Measurements from ENCODE around the gene CDC14B. TPM values are rescaled to one million over a fixed set of nuclear protein-coding genes. Genes with fewer than 3 reads are reported as not detected.

Gene CDC14B
- total RNA-seq, 1 donor, result 26.8 TPM

GRCh38 chr9:96480736-96481135 lies 138.9 kb downstream of the CDC14B start:
- TF ChIP-seq CTCF (IDR thresholded peaks at IDR 0.05; ENCODE audit: insufficient read depth, low read depth, low read length), result no peak
- no peak overlapping the region for H3K4me3 ChIP-seq (ENCODE audit: low read depth, low read length)
- DNase-seq (ENCODE audit: low read depth), result no peak

GRCh38 chr9:96478829-96479371 lies 140.7 kb downstream of the CDC14B start:
- TF ChIP-seq CTCF (IDR thresholded peaks at IDR 0.05; ENCODE audit: insufficient read depth, low read depth, low read length), result no peak
- peak; percentile 34 for DNase-seq (ENCODE audit: low read depth)

GRCh38 chr9:96476591-96476990 lies 143.1 kb downstream of the CDC14B start:
- no peak overlapping the region for H3K4me3 ChIP-seq (ENCODE audit: low read depth, low read length)
- TF ChIP-seq CTCF (IDR thresholded peaks at IDR 0.05; ENCODE audit: insufficient read depth, low read depth, low read length), result no peak
- no peak for DNase-seq (ENCODE audit: low read depth)

More at GRCh38 chr9:96478829-96479371, 140.7 kb downstream of the CDC14B start:
- H3K4me3 ChIP-seq (ENCODE audit: low read depth, low read length), result no peak overlapping the region

GRCh38 chr9:96476013-96476412 lies 143.6 kb downstream of the CDC14B start:
- no peak for TF ChIP-seq CTCF (IDR thresholded peaks at IDR 0.05; ENCODE audit: insufficient read depth, low read depth, low read length)
- DNase-seq (ENCODE audit: low read depth), result no peak

GRCh38 chr9:96467784-96468183 lies 151.9 kb downstream of the CDC14B start:
- no peak overlapping the region for H3K4me3 ChIP-seq (ENCODE audit: low read depth, low read length)
- TF ChIP-seq CTCF (IDR thresholded peaks at IDR 0.05; ENCODE audit: insufficient read depth, low read depth, low read length), result no peak
- DNase-seq (ENCODE audit: low read depth), result no peak

More at GRCh38 chr9:96476013-96476412, 143.6 kb downstream of the CDC14B start:
- H3K4me3 ChIP-seq (ENCODE audit: low read depth, low read length), result no peak overlapping the region

GRCh38 chr9:96464426-96464825 lies 155.2 kb downstream of the CDC14B start:
- TF ChIP-seq CTCF (IDR thresholded peaks at IDR 0.05; ENCODE audit: insufficient read depth, low read depth, low read length), result no peak
- H3K4me3 ChIP-seq (ENCODE audit: low read depth, low read length), result no peak overlapping the region
- no peak for DNase-seq (ENCODE audit: low read depth)

GRCh38 chr9:96462541-96462940 lies 157.1 kb downstream of the CDC14B start:
- H3K4me3 ChIP-seq (ENCODE audit: low read depth, low read length), result no peak overlapping the region
- no peak for TF ChIP-seq CTCF (IDR thresholded peaks at IDR 0.05; ENCODE audit: insufficient read depth, low read depth, low read length)
- DNase-seq (ENCODE audit: low read depth), result no peak

Data from fibroblast of villous mesenchyme (primary cell).